Naive thymus-derived CD4-positive, alpha-beta T cell (primary cell): ENCODE data around the gene KLRC4. TPM values are rescaled to one million over a fixed set of nuclear protein-coding genes. Genes with fewer than 3 reads are reported as not detected.

Experiments used
- ATAC-seq: fragments of 150-1000 bp; cut with Tn5 transposase; 2 replicates; pipeline ENCODE4 v1.10.0; 2021; ENCODE audit warnings: mild to moderate bottlenecking, moderate library complexity
- CTCF ChIA-PET: fragments of 350-600 bp; sonication (Branson Sonifier 250); formaldehyde crosslinking; loops from one replicate; lab custom pipeline; 2021; ENCODE audit warnings: antibody characterized with exemption; lab: Charles Lee
- POLR2A ChIA-PET: fragments of 350-600 bp; sonication (Branson Sonifier 250); formaldehyde crosslinking; loops from one replicate; lab custom pipeline; 2021; ENCODE audit warnings: antibody characterized with exemption, inconsistent platforms; lab: Charles Lee
- DNase-seq, 9 donors: peaks; one replicate each; pipeline versions ENCODE4 v3.0.0 to v3.0.0-alpha.2; 2020 to 2022; ENCODE audit warnings: mixed read lengths in 1 of 9
- H3K27ac ChIP-seq: one replicate; pipeline ENCODE4 v1.7.0; 2013; ENCODE audit warnings: mild to moderate bottlenecking, low read depth, low read length, moderate library complexity
- H3K27me3 ChIP-seq, 2 donors: one replicate each; pipeline ENCODE4 v1.7.0; 2013; ENCODE audit warnings: low read length in 2 of 2, mild to moderate bottlenecking in 2 of 2, moderate library complexity in 2 of 2; ENCODE audit not compliant: control insufficient read depth in 2 of 2, insufficient read depth in 2 of 2
- H3K36me3 ChIP-seq, 3 experiments: 1 replicate in 2 of 3; 2 replicates in 1 of 3; pipeline ENCODE4 v1.7.0; 2013; ENCODE audit warnings: low read length in 3 of 3, mild to moderate bottlenecking in 3 of 3, moderate library complexity in 1 of 3; ENCODE audit not compliant: insufficient read depth in 3 of 3, control insufficient read depth in 2 of 3
- H3K4me1 ChIP-seq, 2 donors: one replicate each; pipeline ENCODE4 v1.7.0; 2013; ENCODE audit warnings: low read length in 2 of 2, mild to moderate bottlenecking in 2 of 2, moderate library complexity in 1 of 2; ENCODE audit not compliant: control insufficient read depth in 2 of 2, insufficient read depth in 2 of 2
- H3K4me3 ChIP-seq: 2 replicates; pipeline ENCODE4 v1.7.0; 2013; ENCODE audit warnings: mild to moderate bottlenecking, low read length
- H3K9me3 ChIP-seq, 3 experiments: 1 replicate in 2 of 3; 2 replicates in 1 of 3; pipeline ENCODE4 v1.7.0; 2013; ENCODE audit warnings: low read length in 3 of 3; ENCODE audit not compliant: control insufficient read depth in 2 of 3
- H3K27ac Mint-ChIP-seq, 9 donors: one replicate each; pipeline ENCODE4 v1.8.0; 2020 to 2022; ENCODE audit warnings: mixed read lengths in 9 of 9, mild to moderate bottlenecking in 8 of 9, moderate library complexity in 5 of 9, inconsistent platforms in 2 of 9
- H3K27me3 Mint-ChIP-seq, 5 donors: one replicate each; pipeline ENCODE4 v1.8.0; 2021 to 2022; ENCODE audit warnings: mixed read lengths in 5 of 5, mild to moderate bottlenecking in 1 of 5
- H3K36me3 Mint-ChIP-seq, 5 donors: one replicate each; pipeline ENCODE4 v1.8.0; 2020 to 2022; ENCODE audit warnings: mixed read lengths in 5 of 5, mild to moderate bottlenecking in 3 of 5, inconsistent platforms in 1 of 5
- H3K4me1 Mint-ChIP-seq, 7 donors: one replicate each; pipeline ENCODE4 v1.8.0; 2020 to 2022; ENCODE audit warnings: mixed read lengths in 7 of 7, mild to moderate bottlenecking in 3 of 7, inconsistent platforms in 1 of 7
- H3K4me3 Mint-ChIP-seq, 10 donors: one replicate each; pipeline ENCODE4 v1.8.0; 2020 to 2022; ENCODE audit warnings: mild to moderate bottlenecking in 10 of 10, mixed read lengths in 10 of 10, moderate library complexity in 6 of 10, inconsistent platforms in 2 of 10
- H3K9me3 Mint-ChIP-seq, 11 donors: one replicate each; pipeline ENCODE4 v1.8.0; 2020 to 2022; ENCODE audit warnings: mixed read lengths in 11 of 11, mild to moderate bottlenecking in 4 of 11, inconsistent platforms in 1 of 11, moderate library complexity in 1 of 11
- intact Hi-C, 2 donors: fragments of 100-400 bp; cut with micrococcal nuclease; formaldehyde crosslinking; loops; one replicate each; pipeline ENCODE4 v1.15.1; 2023
- polyA plus RNA-seq, 2 donors: library from polyadenylated mRNA; unstranded; fragments of 300-500 nt; fragmentation: Illumina TruSeq; gene quantifications; one replicate each; pipeline ENCODE4 v1.2.3, GENCODE V29; 2021
- total RNA-seq, 6 experiments: library from RNA in 5 of 6; stranded (reverse) in 5 of 6; gene quantifications; 1 replicate in 5 of 6; 2 replicates in 1 of 6; pipeline ENCODE4 v1.2.3 and lab custom pipeline; 2021 to 2026

Gene KLRC4
- total RNA-seq (10 to 100 TPM in 1 of 5 experiments, under 1 TPM in 1, not detected in 3; 0.69 to 11.8 TPM), polyA plus RNA-seq (not detected), total RNA-seq (lab: John Stamatoyannopoulos, UW) (not detected)

DNA sequence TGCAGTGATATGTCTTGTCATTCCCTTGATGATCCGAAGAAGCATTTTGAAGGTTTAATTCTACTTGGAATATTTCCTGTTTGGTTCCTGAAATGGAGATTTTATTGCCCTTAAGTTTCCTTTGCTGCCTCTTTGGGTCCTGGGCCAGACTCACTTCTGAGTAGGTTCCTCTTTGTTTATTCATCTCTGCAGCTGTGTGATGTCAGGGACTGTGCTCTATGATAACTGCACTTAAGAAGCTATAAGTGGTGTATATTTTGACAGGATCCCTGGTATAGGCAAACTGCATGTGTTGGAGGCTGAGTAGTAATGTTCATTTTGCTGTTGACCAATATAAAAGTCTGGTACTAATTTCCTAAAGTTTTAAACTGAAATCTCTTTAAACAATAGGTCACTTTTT, at the start of gene KLRC4:
TSS of gene KLRC4 (minus strand) at position 366 of the 400 bp plus-strand sequence. CDS start at position 184, 182 bp downstream.
- Histone ChIP-seq H3K36me3 (no peaks in the 10 kb centered on the region), H3K9me3 (no peaks in the 10 kb centered on the region), H3K4me1 (peaks cover 0 to 10% of the 10 kb centered on the region in 2 donors), H3K27ac (no peak within 1 kb of the TSS), H3K27me3 (no peaks in the 10 kb centered on the region), H3K4me3 (peak within 1 kb of the TSS; percentile 19)
- Mint-ChIP-seq H3K9me3 (peaks cover 0 to 2% (median 0%) of the 10 kb centered on the region in 11 donors), H3K4me1 (no peaks in the 10 kb centered on the region), H3K4me3 (peak within 1 kb of the TSS in 1 of 10 donors; percentile 49), H3K27me3 (peaks cover 0 to 27% (median 7%) of the 10 kb centered on the region in 5 donors), H3K36me3 (no peaks in the 10 kb centered on the region), H3K27ac (no peak within 1 kb of the TSS)
- POLR2A ChIA-PET: no interaction called here
- intact Hi-C loops: no loop called here
- DNase-seq: no peak
- CTCF ChIA-PET: no interaction called here
- peak; percentile 57 for ATAC-seq

DNA sequence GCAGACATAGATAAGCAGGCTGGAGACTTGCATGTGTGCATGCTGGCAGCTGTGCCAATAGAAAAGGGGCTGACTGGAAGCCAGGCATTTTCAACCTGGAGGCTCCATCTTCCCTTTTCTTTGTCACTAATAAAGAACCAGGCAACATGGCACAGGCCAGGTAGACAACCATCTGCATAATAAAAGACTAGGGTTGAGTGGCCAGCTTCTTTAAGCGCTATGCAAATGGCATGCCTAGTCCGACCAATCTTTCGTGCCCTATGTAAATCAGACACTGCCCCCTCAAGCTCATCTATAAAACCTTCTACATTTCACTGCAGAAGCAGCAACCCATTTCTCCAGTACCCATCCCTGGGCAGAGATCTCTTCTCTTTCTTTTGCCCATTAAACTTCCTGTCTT, 48.2 kb upstream of the KLRC4 start:
- H3K36me3 Mint-ChIP-seq: peaks cover 0 to 10% (median 0%) of the 10 kb centered on the region in 5 donors
- no peaks in the 10 kb centered on the region for H3K4me1 Mint-ChIP-seq
- no peaks in the 10 kb centered on the region for H3K27me3 ChIP-seq
- intact Hi-C loops: no loop called here
- peaks cover 0 to 10% (median 5%) of the 10 kb centered on the region in 3 experiments for H3K9me3 ChIP-seq
- ChIA-PET CTCF (no interaction called here), POLR2A (no interaction called here)
- DNase-seq: no peak
- no peak overlapping the region for H3K27ac ChIP-seq
- no peaks in the 10 kb centered on the region for H3K4me1 ChIP-seq
- H3K9me3 Mint-ChIP-seq: peaks cover 9 to 41% (median 27%) of the 10 kb centered on the region in 11 donors
- no peak overlapping the region for H3K27ac Mint-ChIP-seq
- H3K27me3 Mint-ChIP-seq: peaks cover 0 to 18% (median 5%) of the 10 kb centered on the region in 5 donors
- no peak overlapping the region for H3K4me3 Mint-ChIP-seq
- no peak for ATAC-seq
- no peaks in the 10 kb centered on the region for H3K36me3 ChIP-seq
- H3K4me3 ChIP-seq: no peak overlapping the region

GRCh38 chr12:10456856-10457255, 47.3 kb upstream of the KLRC4 start:
- CTCF ChIA-PET: no interaction called here

GRCh38 chr12:10455766-10456165, 46.2 kb upstream of the KLRC4 start:
- Mint-ChIP-seq H3K27ac (no peak overlapping the region), H3K36me3 (peaks cover 0 to 10% (median 0%) of the 10 kb centered on the region in 5 donors), H3K4me1 (no peaks in the 10 kb centered on the region), H3K9me3 (peaks cover 8 to 41% (median 25%) of the 10 kb centered on the region in 11 donors), H3K27me3 (peaks cover 0 to 9% (median 0%) of the 10 kb centered on the region in 5 donors), H3K4me3 (no peak overlapping the region)
- intact Hi-C loops: no loop called here
- POLR2A ChIA-PET: interaction anchor here (0.6 kb wide), 1 partner anchor 11 kb away, joined by 3 read pairs; no protein-coding TSS in a partner anchor
- Histone ChIP-seq H3K36me3 (no peaks in the 10 kb centered on the region), H3K4me3 (no peak overlapping the region), H3K27ac (no peak overlapping the region), H3K27me3 (no peaks in the 10 kb centered on the region), H3K4me1 (no peaks in the 10 kb centered on the region), H3K9me3 (peaks cover 0 to 10% (median 5%) of the 10 kb centered on the region in 3 experiments)
- CTCF ChIA-PET: no interaction called here
- DNase-seq (no peak), ATAC-seq (no peak)

More at GRCh38 chr12:10456856-10457255, 47.3 kb upstream of the KLRC4 start:
- Mint-ChIP-seq H3K27me3 (peaks cover 0 to 9% (median 3%) of the 10 kb centered on the region in 5 donors), H3K4me3 (no peak overlapping the region), H3K27ac (no peak overlapping the region), H3K4me1 (no peaks in the 10 kb centered on the region), H3K36me3 (peaks cover 0 to 10% (median 0%) of the 10 kb centered on the region in 5 donors), H3K9me3 (peaks cover 8 to 41% (median 26%) of the 10 kb centered on the region in 11 donors)
- no peaks in the 10 kb centered on the region for H3K27me3 ChIP-seq
- intact Hi-C loops: no loop called here
- DNase-seq (no peak), ATAC-seq (no peak)
- POLR2A ChIA-PET: no interaction called here
- peaks cover 0 to 10% (median 5%) of the 10 kb centered on the region in 3 experiments for H3K9me3 ChIP-seq
- no peaks in the 10 kb centered on the region for H3K4me1 ChIP-seq
- no peaks in the 10 kb centered on the region for H3K36me3 ChIP-seq
- no peak overlapping the region for H3K4me3 ChIP-seq
- H3K27ac ChIP-seq: no peak overlapping the region

DNA sequence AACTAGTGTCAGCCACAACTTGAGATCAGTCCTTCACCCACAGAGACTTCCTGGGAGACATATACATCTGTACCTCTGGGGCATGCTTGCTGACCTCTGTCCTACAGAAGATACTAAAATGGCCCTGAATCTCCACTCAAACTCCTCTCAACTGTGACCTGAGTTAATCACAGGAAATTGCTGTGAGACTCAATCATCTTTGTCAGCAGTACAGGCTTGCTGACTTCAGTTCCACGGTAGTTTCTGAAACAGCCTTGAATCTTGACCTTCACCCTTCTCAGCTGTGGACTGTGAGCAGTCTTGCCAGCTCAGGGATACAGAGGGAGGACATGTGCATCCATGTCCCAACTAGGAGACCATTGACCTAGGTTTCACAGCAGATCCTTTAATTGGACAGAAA, 45.0 kb upstream of the KLRC4 start:
- H3K27me3 ChIP-seq: no peaks in the 10 kb centered on the region
- Mint-ChIP-seq H3K4me3 (no peak overlapping the region), H3K36me3 (peaks cover 0 to 10% (median 0%) of the 10 kb centered on the region in 5 donors), H3K4me1 (no peaks in the 10 kb centered on the region), H3K9me3 (peaks cover 8 to 36% (median 23%) of the 10 kb centered on the region in 11 donors), H3K27me3 (peaks cover 0 to 14% (median 0%) of the 10 kb centered on the region in 5 donors), H3K27ac (no peak overlapping the region)
- peaks cover 0 to 10% (median 5%) of the 10 kb centered on the region in 3 experiments for H3K9me3 ChIP-seq
- CTCF ChIA-PET: no interaction called here
- no peak overlapping the region for H3K27ac ChIP-seq
- no peak for ATAC-seq
- H3K4me3 ChIP-seq: no peak overlapping the region
- no peaks in the 10 kb centered on the region for H3K36me3 ChIP-seq
- intact Hi-C loops: no loop called here
- POLR2A ChIA-PET: no interaction called here
- DNase-seq: no peak
- H3K4me1 ChIP-seq: no peaks in the 10 kb centered on the region

- Histone ChIP-seq H3K27ac (no peak within 1 kb of the TSS), H3K9me3 (peaks cover 0 to 10% (median 5%) of the 10 kb centered on the region in 3 experiments), H3K36me3 (no peaks in the 10 kb centered on the region), H3K4me3 (no peak within 1 kb of the TSS), H3K4me1 (no peaks in the 10 kb centered on the region), H3K27me3 (no peaks in the 10 kb centered on the region)
- Mint-ChIP-seq H3K27ac (no peak within 1 kb of the TSS), H3K4me3 (peak within 1 kb of the TSS in 1 of 10 donors; percentile 55), H3K36me3 (peaks cover 0 to 10% (median 0%) of the 10 kb centered on the region in 5 donors), H3K9me3 (peaks cover 8 to 31% (median 20%) of the 10 kb centered on the region in 11 donors), H3K4me1 (no peaks in the 10 kb centered on the region), H3K27me3 (peaks cover 0 to 14% (median 0%) of the 10 kb centered on the region in 5 donors)
- CTCF ChIA-PET: no interaction called here
- ATAC-seq: no peak
- no peak for DNase-seq
- POLR2A ChIA-PET: no interaction called here
- intact Hi-C loops: no loop called here
These were observed 43.6 kb upstream of the KLRC4 start, which contains the start of gene KLRC1 for GRCh38 chr12:10453156-10453555. Gene KLRC1, minus strand, starts transcription at chr12:10453377. Its CDS starts 2,221 bp downstream, at chr12:10451156.

DNA sequence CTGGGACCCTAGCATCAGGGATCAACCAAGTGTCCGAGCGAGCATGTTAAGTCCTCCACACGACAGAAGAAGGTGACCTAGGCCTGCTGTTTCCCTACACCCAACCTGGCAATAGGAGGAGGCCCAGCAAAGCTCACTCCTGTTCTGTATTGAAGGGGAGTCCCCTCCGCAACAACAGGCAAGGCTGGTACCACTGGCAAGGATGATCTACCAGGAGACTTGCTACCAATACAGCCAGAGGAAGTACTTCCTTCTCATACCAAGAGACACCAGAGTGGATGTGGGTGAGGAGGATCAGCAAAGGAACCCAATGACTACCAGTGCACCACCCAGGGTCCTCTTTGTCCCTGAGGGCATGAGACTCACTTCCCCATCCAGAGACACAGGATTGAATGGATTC, 38.7 kb upstream of the KLRC4 start:
- Mint-ChIP-seq H3K9me3 (no peaks in the 10 kb centered on the region), H3K4me3 (peak overlapping the region in 1 of 10 donors; percentile 4), H3K4me1 (no peaks in the 10 kb centered on the region), H3K27me3 (peaks cover 0 to 8% (median 0%) of the 10 kb centered on the region in 5 donors), H3K36me3 (no peaks in the 10 kb centered on the region), H3K27ac (no peak overlapping the region)
- H3K9me3 ChIP-seq: no peaks in the 10 kb centered on the region
- no peak overlapping the region for H3K4me3 ChIP-seq
- ChIA-PET POLR2A (no interaction called here), CTCF (no interaction called here)
- intact Hi-C loops: no loop called here
- no peak for ATAC-seq
- H3K27ac ChIP-seq: no peak overlapping the region
- no peak for DNase-seq
- H3K36me3 ChIP-seq: no peaks in the 10 kb centered on the region
- no peaks in the 10 kb centered on the region for H3K4me1 ChIP-seq
- no peaks in the 10 kb centered on the region for H3K27me3 ChIP-seq
